ENCODE results near the gene ROR1. TPM values are rescaled to one million over a fixed set of nuclear protein-coding genes. Genes with fewer than 3 reads are reported as not detected.
A peak's percentile ranks its signal among the peaks of the same experiment; 100 is the strongest.

ROR1 gene
- polyA plus RNA-seq, 1 experiment, result 7.1 TPM

DNA sequence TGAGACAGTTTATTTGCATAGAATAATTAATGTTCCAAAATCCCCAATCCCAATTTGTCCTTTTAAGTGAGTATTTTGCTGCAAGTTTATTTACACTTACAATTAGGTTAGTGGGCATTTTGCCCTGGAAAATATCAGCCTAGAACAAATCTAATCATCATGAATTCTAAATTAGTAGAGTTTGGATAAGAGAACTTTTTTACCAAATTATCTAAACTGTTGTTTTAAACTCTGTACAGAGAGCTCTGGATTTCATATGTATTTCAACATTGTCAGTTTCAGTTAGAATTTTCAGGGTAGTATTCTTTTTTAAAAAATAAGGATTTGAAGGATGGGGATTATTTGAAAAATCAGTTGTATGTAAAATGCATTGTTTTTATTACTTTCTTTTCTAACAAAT, 401.8 kb downstream of the ROR1 start:
- Histone ChIP-seq H3K9me3 (ENCODE audit: control insufficient read depth, insufficient read depth, low read length) (no peaks in the 10 kb centered on the region), H3K4me3 (ENCODE audit: low read depth, low read length) (no peak overlapping the region), H3K27me3 (ENCODE audit: control insufficient read depth, insufficient read depth, low read length) (no peaks in the 10 kb centered on the region), H3K27ac (ENCODE audit: low read depth, low read length) (no peak overlapping the region)
- no peak for DNase-seq (ENCODE audit: low read depth, low spot score)
- TF ChIP-seq, protein P1, sequence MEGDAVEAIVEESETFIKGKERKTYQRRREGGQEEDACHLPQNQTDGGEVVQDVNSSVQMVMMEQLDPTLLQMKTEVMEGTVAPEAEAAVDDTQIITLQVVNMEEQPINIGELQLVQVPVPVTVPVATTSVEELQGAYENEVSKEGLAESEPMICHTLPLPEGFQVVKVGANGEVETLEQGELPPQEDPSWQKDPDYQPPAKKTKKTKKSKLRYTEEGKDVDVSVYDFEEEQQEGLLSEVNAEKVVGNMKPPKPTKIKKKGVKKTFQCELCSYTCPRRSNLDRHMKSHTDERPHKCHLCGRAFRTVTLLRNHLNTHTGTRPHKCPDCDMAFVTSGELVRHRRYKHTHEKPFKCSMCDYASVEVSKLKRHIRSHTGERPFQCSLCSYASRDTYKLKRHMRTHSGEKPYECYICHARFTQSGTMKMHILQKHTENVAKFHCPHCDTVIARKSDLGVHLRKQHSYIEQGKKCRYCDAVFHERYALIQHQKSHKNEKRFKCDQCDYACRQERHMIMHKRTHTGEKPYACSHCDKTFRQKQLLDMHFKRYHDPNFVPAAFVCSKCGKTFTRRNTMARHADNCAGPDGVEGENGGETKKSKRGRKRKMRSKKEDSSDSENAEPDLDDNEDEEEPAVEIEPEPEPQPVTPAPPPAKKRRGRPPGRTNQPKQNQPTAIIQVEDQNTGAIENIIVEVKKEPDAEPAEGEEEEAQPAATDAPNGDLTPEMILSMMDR (IDR thresholded peaks at IDR 0.05; ENCODE audit: low read depth, low read length), result no peak
- ChIA-PET CTCF (no interaction called here), POLR2A (no interaction called here)

GRCh38 chr1:64176659-64177058, 402.8 kb downstream of the ROR1 start:
- no peak overlapping the region for H3K27ac ChIP-seq (ENCODE audit: low read depth, low read length)
- CTCF ChIA-PET, result no interaction called here
- DNase-seq (ENCODE audit: low read depth, low spot score), result no peak
- H3K27me3 ChIP-seq (ENCODE audit: control insufficient read depth, insufficient read depth, low read length), result no peaks in the 10 kb centered on the region
- POLR2A ChIA-PET, result no interaction called here
- TF ChIP-seq, protein P1 (IDR thresholded peaks at IDR 0.05; ENCODE audit: low read depth, low read length), result no peak
- H3K9me3 ChIP-seq (ENCODE audit: control insufficient read depth, insufficient read depth, low read length), result no peaks in the 10 kb centered on the region
- no peak overlapping the region for H3K4me3 ChIP-seq (ENCODE audit: low read depth, low read length)

GRCh38 chr1:64179588-64179987, 405.8 kb downstream of the ROR1 start:
- H3K4me3 ChIP-seq (ENCODE audit: low read depth, low read length), result no peak overlapping the region
- H3K27me3 ChIP-seq (ENCODE audit: control insufficient read depth, insufficient read depth, low read length), result no peaks in the 10 kb centered on the region
- H3K27ac ChIP-seq (ENCODE audit: low read depth, low read length), result no peak overlapping the region
- CTCF ChIA-PET, result no interaction called here
- TF ChIP-seq, protein P1 (IDR thresholded peaks at IDR 0.05; ENCODE audit: low read depth, low read length), result no peak
- POLR2A ChIA-PET, result no interaction called here
- no peak for DNase-seq (ENCODE audit: low read depth, low spot score)
- no peaks in the 10 kb centered on the region for H3K9me3 ChIP-seq (ENCODE audit: control insufficient read depth, insufficient read depth, low read length)

DNA sequence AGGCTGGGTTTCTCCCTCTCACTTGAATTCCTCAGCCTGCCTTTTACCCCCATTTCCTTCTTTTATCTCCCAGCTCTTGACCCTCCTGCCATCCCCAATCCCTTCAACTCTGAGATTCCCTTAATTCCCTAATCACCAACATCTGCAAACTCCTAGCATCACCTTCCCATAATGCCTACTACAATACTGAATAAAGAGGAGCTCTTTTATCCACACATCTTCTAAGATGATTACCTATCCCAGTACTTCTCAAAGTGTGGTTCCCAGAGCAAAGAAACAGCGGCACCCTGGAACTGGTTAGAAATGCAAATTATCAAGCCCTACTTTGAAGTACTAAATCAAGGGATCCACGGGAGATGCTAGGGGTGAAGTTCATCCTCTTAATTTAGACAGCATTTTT, 408.4 kb downstream of the ROR1 start:
- DNase-seq (ENCODE audit: low read depth, low spot score), result no peak
- no peak overlapping the region for H3K27ac ChIP-seq (ENCODE audit: low read depth, low read length)
- CTCF ChIA-PET, result interaction anchor here (2.4 kb wide), 1 partner anchor 45 kb away, joined by 7 read pairs; no protein-coding TSS in a partner anchor
- H3K27me3 ChIP-seq (ENCODE audit: control insufficient read depth, insufficient read depth, low read length), result no peaks in the 10 kb centered on the region
- POLR2A ChIA-PET, result interaction anchor here (0.6 kb wide), 1 partner anchor 27 kb away, joined by 3 read pairs; no protein-coding TSS in a partner anchor
- H3K9me3 ChIP-seq (ENCODE audit: control insufficient read depth, insufficient read depth, low read length), result no peaks in the 10 kb centered on the region
- H3K4me3 ChIP-seq (ENCODE audit: low read depth, low read length), result no peak overlapping the region
- TF ChIP-seq, protein P1 (IDR thresholded peaks at IDR 0.05; ENCODE audit: low read depth, low read length), result no peak

DNA sequence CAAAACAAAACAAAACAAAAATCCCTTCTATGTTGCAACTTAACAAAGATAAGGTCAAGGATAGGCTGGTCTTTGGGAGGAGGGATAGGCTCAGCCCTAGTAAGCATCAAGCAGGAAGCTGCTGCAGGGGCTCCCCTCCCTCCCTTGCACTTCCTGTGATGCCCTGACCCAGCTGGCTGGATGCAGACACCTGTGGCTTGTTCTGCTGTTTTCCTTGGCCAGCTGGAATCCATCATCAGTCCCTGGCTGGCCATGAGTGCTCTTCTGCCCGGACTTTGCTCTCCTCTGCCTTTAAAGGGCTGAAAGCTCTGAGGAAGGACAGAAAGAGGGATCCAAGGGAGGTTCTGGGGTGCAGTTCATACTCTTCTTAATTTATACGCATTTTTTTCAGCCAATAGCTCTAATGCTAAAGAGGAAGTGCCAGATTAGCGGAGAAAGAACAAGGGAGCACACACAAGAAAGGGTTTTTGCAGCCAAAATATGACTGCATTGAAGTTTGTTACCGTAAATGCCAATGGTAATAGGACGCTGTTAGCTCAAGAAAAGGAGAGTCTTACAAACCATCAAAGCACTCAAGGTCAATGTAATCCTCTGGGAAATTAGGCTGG, 409.7 kb downstream of the ROR1 start:
- CTCF ChIA-PET, result interaction anchor here (0.7 to 2.4 kb wide), 3 partner anchors 46 to 188 kb away, joined by 3 to 7 read pairs (median 7); no protein-coding TSS in a partner anchor
- H3K27me3 ChIP-seq (ENCODE audit: control insufficient read depth, insufficient read depth, low read length), result no peaks in the 10 kb centered on the region
- no peak overlapping the region for H3K4me3 ChIP-seq (ENCODE audit: low read depth, low read length)
- DNase-seq (ENCODE audit: low read depth, low spot score), result no peak
- H3K27ac ChIP-seq (ENCODE audit: low read depth, low read length), result peak overlapping the region; percentile 34
- no peaks in the 10 kb centered on the region for H3K9me3 ChIP-seq (ENCODE audit: control insufficient read depth, insufficient read depth, low read length)
- TF ChIP-seq, protein P1 (IDR thresholded peaks at IDR 0.05; ENCODE audit: low read depth, low read length), result no peak
- POLR2A ChIA-PET, result interaction anchor here (0.9 to 1.2 kb wide), 2 partner anchors 11 to 509 kb away, joined by 3 to 6 read pairs; no protein-coding TSS in a partner anchor
